Liver (tissue), 9 donors: ENCODE measurements around the gene TIPRL. TPM values are rescaled to one million over a fixed set of nuclear protein-coding genes. Genes with fewer than 3 reads are reported as not detected.

ENCODE experiments used
- DNase-seq: peaks from one replicate; pipeline ENCODE4 v3.0.0-alpha.2; 2017; ENCODE audit warnings: low spot score
- H3K27ac ChIP-seq, 2 donors: one replicate each; pipeline ENCODE4 v1.7.0; 2013; ENCODE audit warnings: inconsistent platforms in 2 of 2, low read length in 2 of 2, control low read depth in 1 of 2, low read depth in 1 of 2, mild to moderate bottlenecking in 1 of 2
- H3K27me3 ChIP-seq, 4 donors: one replicate each; pipeline versions ENCODE4 v1.6.1 to v1.7.0; 2013; ENCODE audit warnings: low read length in 3 of 4, inconsistent platforms in 1 of 4, mild to moderate bottlenecking in 1 of 4, moderate library complexity in 1 of 4; ENCODE audit not compliant: control insufficient read depth in 4 of 4, insufficient read depth in 4 of 4
- H3K36me3 ChIP-seq, 4 donors: one replicate each; pipeline versions ENCODE4 v1.6.1 to v1.7.0; 2013; ENCODE audit warnings: low read length in 3 of 4, mild to moderate bottlenecking in 3 of 4, low read depth in 1 of 4, moderate library complexity in 1 of 4; ENCODE audit not compliant: control insufficient read depth in 4 of 4, insufficient read depth in 3 of 4
- H3K4me1 ChIP-seq, 4 donors: one replicate each; pipeline versions ENCODE4 v1.6.1 to v1.7.0; 2013; ENCODE audit warnings: low read length in 3 of 4, mild to moderate bottlenecking in 3 of 4, moderate library complexity in 1 of 4; ENCODE audit not compliant: control insufficient read depth in 4 of 4, insufficient read depth in 4 of 4
- H3K4me3 ChIP-seq, 3 donors: one replicate each; pipeline versions ENCODE4 v1.6.1 to v1.7.0; 2013; ENCODE audit warnings: low read length in 3 of 3, control low read depth in 1 of 3, low read depth in 1 of 3, mild to moderate bottlenecking in 1 of 3
- H3K9ac ChIP-seq, 2 donors: one replicate each; pipeline ENCODE4 v1.7.0; 2013; ENCODE audit warnings: low read length in 2 of 2, mild to moderate bottlenecking in 2 of 2, moderate library complexity in 2 of 2, control low read depth in 1 of 2, low read depth in 1 of 2
- H3K9me3 ChIP-seq, 4 donors: one replicate each; pipeline versions ENCODE4 v1.6.1 to v1.7.0; 2013; ENCODE audit warnings: low read length in 3 of 4; ENCODE audit not compliant: control insufficient read depth in 4 of 4
- CTCF ChIP-seq: fragments of 150-350 bp; IDR thresholded peaks from 2 replicates; pipeline ENCODE4 v1.5.1; 2017; ENCODE audit warnings: improper control_type of control experiment, low read depth, low read length; ENCODE audit not compliant: missing input control
- EGR1 ChIP-seq, 2 donors: IDR thresholded peaks; 2 replicates each; pipeline ENCODE4 v1.6.1; 2016 to 2018; ENCODE audit warnings: antibody characterized with exemption in 2 of 2, low read depth in 2 of 2
- FOXA1 ChIP-seq: IDR thresholded peaks from 2 replicates; pipeline ENCODE4 v1.6.1; 2016; ENCODE audit warnings: antibody characterized with exemption
- FOXA2 ChIP-seq: IDR thresholded peaks from 2 replicates; pipeline ENCODE4 v1.6.1; 2016; ENCODE audit warnings: antibody characterized with exemption
- GABPA ChIP-seq, 2 donors: IDR thresholded peaks in 1 of 2; conservative IDR thresholded peaks in 1 of 2; 2 replicates each; pipeline ENCODE4 v1.6.1; 2016; ENCODE audit warnings: antibody characterized with exemption in 2 of 2, mild to moderate bottlenecking in 1 of 2, moderate library complexity in 1 of 2
- HNF4A ChIP-seq, 2 donors: conservative IDR thresholded peaks; 2 replicates each; pipeline ENCODE4 v1.6.1; 2016; ENCODE audit warnings: antibody characterized with exemption in 2 of 2, mild to moderate bottlenecking in 2 of 2
- HNF4G ChIP-seq: IDR thresholded peaks from 2 replicates; pipeline ENCODE4 v1.6.1; 2016; ENCODE audit warnings: antibody characterized with exemption
- JUND ChIP-seq, 2 donors: IDR thresholded peaks; 2 replicates each; pipeline ENCODE4 v1.6.1; 2016; ENCODE audit warnings: antibody characterized with exemption in 2 of 2
- MAX ChIP-seq: IDR thresholded peaks from 2 replicates; pipeline ENCODE4 v1.6.1; 2016; ENCODE audit warnings: antibody characterized with exemption
- NR2F2 ChIP-seq: IDR thresholded peaks from 2 replicates; pipeline ENCODE4 v1.6.1; 2016; ENCODE audit warnings: antibody characterized with exemption
- RAD21 ChIP-seq, 2 donors: IDR thresholded peaks; 2 replicates each; pipeline ENCODE4 v1.6.1; 2016; ENCODE audit warnings: antibody characterized with exemption in 2 of 2, mild to moderate bottlenecking in 2 of 2
- REST ChIP-seq: IDR thresholded peaks from 2 replicates; pipeline ENCODE4 v1.6.1; 2016; ENCODE audit warnings: antibody characterized with exemption, mild to moderate bottlenecking
- RXRA ChIP-seq, 2 donors: IDR thresholded peaks; 2 replicates each; pipeline ENCODE4 v1.6.1; 2017 to 2018; ENCODE audit warnings: antibody characterized with exemption in 2 of 2, mild to moderate bottlenecking in 1 of 2
- SP1 ChIP-seq: IDR thresholded peaks from 2 replicates; pipeline ENCODE4 v1.6.1; 2018; ENCODE audit warnings: antibody characterized with exemption, mild to moderate bottlenecking
- TAF1 ChIP-seq: conservative IDR thresholded peaks from 2 replicates; pipeline ENCODE4 v1.6.1; 2016; ENCODE audit warnings: antibody characterized with exemption, mild to moderate bottlenecking
- YY1 ChIP-seq: IDR thresholded peaks from 2 replicates; pipeline ENCODE4 v1.6.1; 2016; ENCODE audit warnings: antibody characterized with exemption, mild to moderate bottlenecking
- ZBTB33 ChIP-seq: IDR thresholded peaks from 2 replicates; pipeline ENCODE4 v1.6.1; 2016; ENCODE audit warnings: antibody characterized with exemption
- WGBS: extraction: QIAGEN DNeasy Blood & Tissue Kit; methylation state at CpG from one replicate; pipeline ENCODE4 v1.1.7; 2013; 5-methylcytosine and 5-hydroxymethylcytosine counted together
- polyA plus RNA-seq, 2 donors: library from polyadenylated mRNA; stranded (reverse) in 1 of 2; unstranded in 1 of 2; fragments of 200-250 nt in 1 of 2; fragments of >200 nt in 1 of 2; fragmentation: Nextera tagmentation in 1 of 2; extraction: Ambion mirVana in 1 of 2; gene quantifications; one replicate each; pipeline versions ENCODE4 v1.2.1 to v1.2.3, GENCODE V29; 2013 to 2015
- total RNA-seq, 2 donors: library from RNA; depleted of rRNA; stranded (reverse); fragments of >200 nt; gene quantifications; one replicate each; pipeline ENCODE4 v1.2.3, GENCODE V29; 2014
- TF ChIP-seq, protein P1 (sequence below): IDR thresholded peaks from 2 replicates; pipeline ENCODE4 v1.6.1; 2016; ENCODE audit warnings: antibody characterized with exemption
- donor health status: healthy.
- donor health status: healthy.
- donor health status: healthy.
- donor health status: healthy.
- donor health status: healthy.

TIPRL gene
- total and polyA plus RNA-seq, 4 donors, result 11.2 to 20.0 (median 13.0) TPM

- Histone ChIP-seq H3K36me3 (no peaks in the 10 kb centered on the region), H3K27ac (no peak overlapping the region), H3K9me3 (peaks cover 0 to 11% (median 5%) of the 10 kb centered on the region in 4 donors), H3K27me3 (no peaks in the 10 kb centered on the region), H3K9ac (no peak overlapping the region), H3K4me1 (no peaks in the 10 kb centered on the region), H3K4me3 (no peak overlapping the region)
- no peak for TF ChIP-seq REST
- no peak for TF ChIP-seq GABPA (IDR thresholded peaks at IDR 0.05 in 1 of 2, conservative IDR thresholded peaks at IDR 0.05 in 1 of 2)
- no peak for TF ChIP-seq HNF4A (conservative IDR thresholded peaks at IDR 0.05)
- no peak for TF ChIP-seq JUND (IDR thresholded peaks at IDR 0.05)
- TF ChIP-seq ZBTB33, result no peak
- TF ChIP-seq TAF1, result no peak
- no peak for TF ChIP-seq FOXA2
- no peak for TF ChIP-seq MAX
- no peak for TF ChIP-seq EGR1 (IDR thresholded peaks at IDR 0.05; ENCODE audit: low read depth in 2 of 2)
- TF ChIP-seq SP1, result no peak
- no peak for TF ChIP-seq YY1
- TF ChIP-seq FOXA1, result no peak
- TF ChIP-seq RAD21 (IDR thresholded peaks at IDR 0.05), result no peak
- TF ChIP-seq, protein P1, sequence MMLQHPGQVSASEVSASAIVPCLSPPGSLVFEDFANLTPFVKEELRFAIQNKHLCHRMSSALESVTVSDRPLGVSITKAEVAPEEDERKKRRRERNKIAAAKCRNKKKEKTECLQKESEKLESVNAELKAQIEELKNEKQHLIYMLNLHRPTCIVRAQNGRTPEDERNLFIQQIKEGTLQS, result no peak
- TF ChIP-seq CTCF, result no peak
- TF ChIP-seq NR2F2, result no peak
- TF ChIP-seq HNF4G, result no peak
- TF ChIP-seq RXRA (IDR thresholded peaks at IDR 0.05), result no peak
- WGBS, result 91% methylated on average over 1 of the region's 1 CpG
- no peak for DNase-seq
Measured at GRCh38 chr1:168159979-168160378, 18.8 kb upstream of the TIPRL start.
